Measurements from ENCODE around the gene EXPH5.

EXPH5 gene

GRCh38 chr11:108618529-108618928 is 25.0 kb upstream of the EXPH5 start:
- H3K4me3 ChIP-seq (ENCODE audit: control insufficient read depth, low read depth, low read length): no peak overlapping the region
- TF ChIP-seq CTCF (IDR thresholded peaks at IDR 0.05; ENCODE audit: control insufficient read depth, insufficient read depth, low read depth, low read length, missing control alignments): no peak

GRCh38 chr11:108617055-108617454 is 23.5 kb upstream of the EXPH5 start:
- TF ChIP-seq CTCF (IDR thresholded peaks at IDR 0.05; ENCODE audit: control insufficient read depth, insufficient read depth, low read depth, low read length, missing control alignments): no peak
- no peak overlapping the region for H3K4me3 ChIP-seq (ENCODE audit: control insufficient read depth, low read depth, low read length)
- DNase-seq (ENCODE audit: low read depth): no peak

More at GRCh38 chr11:108618529-108618928, 25.0 kb upstream of the EXPH5 start:
- no peak for DNase-seq (ENCODE audit: low read depth)

- DNase-seq (ENCODE audit: low read depth): peak; percentile 56
- no peak overlapping the region for H3K4me3 ChIP-seq (ENCODE audit: control insufficient read depth, low read depth, low read length)
- TF ChIP-seq CTCF (IDR thresholded peaks at IDR 0.05; ENCODE audit: control insufficient read depth, insufficient read depth, low read depth, low read length, missing control alignments): no peak
These were observed 23.0 kb upstream of the EXPH5 start for GRCh38 chr11:108616549-108616948.

- TF ChIP-seq CTCF (IDR thresholded peaks at IDR 0.05; ENCODE audit: control insufficient read depth, insufficient read depth, low read depth, low read length, missing control alignments): no peak
These were observed 20.5 kb upstream of the EXPH5 start for GRCh38 chr11:108614086-108614485.

GRCh38 chr11:108609682-108610081 is 16.1 kb upstream of the EXPH5 start:
- H3K4me3 ChIP-seq (ENCODE audit: control insufficient read depth, low read depth, low read length): no peak overlapping the region
- DNase-seq (ENCODE audit: low read depth): no peak
- TF ChIP-seq CTCF (IDR thresholded peaks at IDR 0.05; ENCODE audit: control insufficient read depth, insufficient read depth, low read depth, low read length, missing control alignments): no peak

More at GRCh38 chr11:108614086-108614485, 20.5 kb upstream of the EXPH5 start:
- DNase-seq (ENCODE audit: low read depth): no peak
- H3K4me3 ChIP-seq (ENCODE audit: control insufficient read depth, low read depth, low read length): no peak overlapping the region

- H3K4me3 ChIP-seq (ENCODE audit: control insufficient read depth, low read depth, low read length): no peak overlapping the region
- no peak for DNase-seq (ENCODE audit: low read depth)
- TF ChIP-seq CTCF (IDR thresholded peaks at IDR 0.05; ENCODE audit: control insufficient read depth, insufficient read depth, low read depth, low read length, missing control alignments): no peak
These were observed 15.0 kb upstream of the EXPH5 start for GRCh38 chr11:108608548-108608947.
